Endothelial cell of umbilical vein (primary cell): ENCODE measurements around the gene ACTR1A. TPM values are rescaled to one million over a fixed set of nuclear protein-coding genes. Genes with fewer than 3 reads are reported as not detected.

Experiments used
- BruUV-seq: library from RNA; stranded (reverse); fragments of 400-500 nt; replicated peaks from 2 replicates; lab custom pipeline; 2021; lab: Mats Ljungman, UMichigan
- CTCF ChIA-PET: fragments of 300-600, 350-600 bp; sonication (Branson Sonifier 250); formaldehyde crosslinking; loops from one replicate; lab custom pipeline; 2021; ENCODE audit warnings: antibody characterized with exemption, inconsistent platforms; lab: Charles Lee
- POLR2A ChIA-PET: fragments of 300-600, 350-600 bp; sonication (Branson Sonifier 250); formaldehyde crosslinking; loops from one replicate; lab custom pipeline; 2021; ENCODE audit warnings: antibody characterized with exemption, inconsistent platforms; lab: Charles Lee
- DNase-seq: peaks from one replicate; pipeline ENCODE4 v3.0.0-alpha.2; 2011; ENCODE audit warnings: low read depth, low spot score
- FAIRE-seq: peaks from 2 replicates; lab custom pipeline; 2011; peaks lifted over from hg19 to GRCh38; lab: Jason Lieb, UNC
- H2AFZ ChIP-seq: 2 replicates; pipeline ENCODE4 v1.6.0; 2012; ENCODE audit warnings: low read depth, low read length, control low read depth, inconsistent platforms
- H3K27ac ChIP-seq: 2 replicates; pipeline ENCODE4 v1.5.1; 2011; ENCODE audit warnings: low read depth, mild to moderate bottlenecking, control low read depth, low read length, moderate library complexity; ENCODE audit not compliant: insufficient read depth
- H3K27me3 ChIP-seq, 2 experiments: 2 replicates each; pipeline versions ENCODE4 v1.6.0 to v1.6.1; 2011; ENCODE audit warnings: low read length in 2 of 2, mixed read lengths in 1 of 2; ENCODE audit not compliant: control insufficient read depth in 2 of 2, insufficient read depth in 2 of 2
- H3K36me3 ChIP-seq, 2 experiments: 2 replicates in 1 of 2; 3 replicates in 1 of 2; pipeline ENCODE4 v1.5.1; 2011; ENCODE audit warnings: low read length in 2 of 2, mild to moderate bottlenecking in 1 of 2, moderate library complexity in 1 of 2; ENCODE audit not compliant: control insufficient read depth in 2 of 2, insufficient read depth in 2 of 2; ENCODE audit errors: extremely low read depth in 1 of 2
- H3K4me1 ChIP-seq: 3 replicates; pipeline ENCODE4 v1.5.1; 2011; ENCODE audit warnings: mild to moderate bottlenecking, low read length; ENCODE audit not compliant: control insufficient read depth, insufficient read depth; ENCODE audit errors: extremely low read depth
- H3K4me2 ChIP-seq: 2 replicates; pipeline ENCODE4 v1.6.1; 2011; ENCODE audit warnings: low read length, control low read depth, mixed read lengths; ENCODE audit not compliant: insufficient read depth
- H3K4me3 ChIP-seq, 3 experiments: fragments of 200-600 bp in 1 of 3; sonication (generic), shearing (Covaris generic) in 1 of 3; replicated peaks in 1 of 3; 2 replicates each; pipeline ENCODE4 v1.5.1; 2011 to 2016; ENCODE audit warnings: control low read depth in 3 of 3, low read length in 3 of 3, mild to moderate bottlenecking in 2 of 3, inconsistent platforms in 1 of 3, low read depth in 1 of 3, moderate library complexity in 1 of 3; ENCODE audit not compliant: insufficient read depth in 1 of 3
- H3K79me2 ChIP-seq: 2 replicates; pipeline ENCODE4 v1.6.0; 2012; ENCODE audit warnings: low read length, inconsistent platforms; ENCODE audit not compliant: control insufficient read depth, insufficient read depth
- H3K9ac ChIP-seq: replicated peaks from 2 replicates; pipeline ENCODE3; 2011; ENCODE audit warnings: low read length, control low read depth; ENCODE audit not compliant: insufficient read depth; ENCODE audit errors: extremely low read depth
- H3K9me1 ChIP-seq: replicated peaks from 3 replicates; pipeline ENCODE4 v1.6.0; 2011; ENCODE audit warnings: mild to moderate bottlenecking, low read length; ENCODE audit not compliant: control insufficient read depth, insufficient read depth; ENCODE audit errors: extremely low read depth
- H3K9me3 ChIP-seq: replicated peaks from 2 replicates; pipeline ENCODE4 v1.5.1; 2012; ENCODE audit warnings: low read length, inconsistent platforms; ENCODE audit not compliant: control insufficient read depth, insufficient read depth
- H4K20me1 ChIP-seq: replicated peaks from 2 replicates; pipeline ENCODE3; 2011; ENCODE audit warnings: mild to moderate bottlenecking, low read length; ENCODE audit not compliant: control insufficient read depth, insufficient read depth; ENCODE audit errors: extremely low read depth
- EZH2 ChIP-seq: IDR thresholded peaks from 2 replicates; pipeline ENCODE4 v1.6.1; 2012; ENCODE audit warnings: borderline replicate concordance, low read depth, mild to moderate bottlenecking, moderate library complexity, low read length, inconsistent platforms; ENCODE audit not compliant: severe bottlenecking
- FOS ChIP-seq: IDR thresholded peaks from 2 replicates; pipeline ENCODE4 v1.6.1; 2011; ENCODE audit warnings: mild to moderate bottlenecking, low read length, moderate library complexity, borderline replicate concordance; ENCODE audit not compliant: insufficient read depth
- JUN ChIP-seq: IDR thresholded peaks from 2 replicates; pipeline ENCODE4 v1.6.1; 2011; ENCODE audit warnings: borderline replicate concordance, low read depth; ENCODE audit not compliant: insufficient read length, insufficient read depth
- MAX ChIP-seq: IDR thresholded peaks from 2 replicates; pipeline ENCODE4 v1.6.1; 2011; ENCODE audit not compliant: insufficient read depth, insufficient read length
- MYC ChIP-seq: IDR thresholded peaks from one replicate; pipeline ENCODE4 v1.6.1; 2011; ENCODE audit warnings: mild to moderate bottlenecking, low read depth, low read length
- POLR2A ChIP-seq: IDR thresholded peaks from 2 replicates; pipeline ENCODE4 v1.6.1; 2012; ENCODE audit warnings: low read depth, mild to moderate bottlenecking, control low read depth, low read length
- POLR2AphosphoS5 ChIP-seq: IDR thresholded peaks from 2 replicates; pipeline ENCODE4 v1.6.1; 2012; ENCODE audit warnings: low read depth, mild to moderate bottlenecking, control low read depth, low read length, moderate library complexity; ENCODE audit not compliant: insufficient read depth
- dilution Hi-C: fragments of 300-500 bp; cut with MboI; formaldehyde crosslinking; loops from one replicate; pipeline ENCODE4 v1.15.0; 2019; ENCODE audit warnings: low sequenced_read_pairs; ENCODE audit not compliant: extremely low pct_ligation_motif_present
- intact Hi-C: fragments of 100-400 bp; cut with micrococcal nuclease; formaldehyde crosslinking; loops from one replicate; pipeline ENCODE4 v1.10.0; 2022
- polyA plus RNA-seq, 4 experiments: library from polyadenylated mRNA; depleted of rRNA in 3 of 4; stranded (reverse) in 3 of 4; unstranded in 1 of 4; fragments of >200 nt; gene quantifications; 2 replicates each; pipeline versions ENCODE4 v1.2.1 to v1.2.3, GENCODE V29; 2011 to 2012; ENCODE audit warnings: missing spikeins in 1 of 4
- total RNA-seq: library from RNA; stranded (reverse); gene quantifications from 2 replicates; pipeline ENCODE4 v1.2.3, GENCODE V29; 2021

ACTR1A gene
- total and polyA plus RNA-seq, 2 donors (not counting 3 experiments of a cell fraction or from before 2014, with no cell fraction given) = 155 to 164 TPM

- no peak for FAIRE-seq
- CTCF ChIA-PET = no interaction called here
- BruUV-seq = no TSS peak
These were observed 31.8 kb upstream of the ACTR1A start for GRCh38 chr10:102534333-102534732.

GRCh38 chr10:102527546-102527945, 25.0 kb upstream of the ACTR1A start:
- Histone ChIP-seq H3K4me3 (no peak overlapping the region), H3K9ac (no peak overlapping the region), H3K27me3 (no peaks in the 10 kb centered on the region), H2AFZ (no peak overlapping the region), H3K27ac (no peak overlapping the region), H4K20me1 (no peaks in the 10 kb centered on the region), H3K4me2 (no peak overlapping the region), H3K4me1 (no peaks in the 10 kb centered on the region), H3K9me1 (no peaks in the 10 kb centered on the region), H3K9me3 (no peaks in the 10 kb centered on the region), H3K79me2 (no peaks in the 10 kb centered on the region), H3K36me3 (peaks cover 0 to 7% of the 10 kb centered on the region in 2 experiments)
- FAIRE-seq = no peak
- TF ChIP-seq POLR2AphosphoS5 = no peak
- no peak for TF ChIP-seq MYC
- no peak for DNase-seq
- ChIA-PET CTCF (no interaction called here), POLR2A (no interaction called here)
- no TSS peak for BruUV-seq
- dilution Hi-C loops (no loop called here), intact Hi-C loops (no loop called here)

More at GRCh38 chr10:102534333-102534732, 31.8 kb upstream of the ACTR1A start:
- Histone ChIP-seq H3K4me1 (no peaks in the 10 kb centered on the region), H4K20me1 (no peaks in the 10 kb centered on the region), H3K9ac (no peak overlapping the region), H3K4me2 (no peak overlapping the region), H3K4me3 (no peak overlapping the region), H3K36me3 (peaks cover 0 to 2% of the 10 kb centered on the region in 2 experiments), H2AFZ (no peak overlapping the region), H3K9me1 (no peaks in the 10 kb centered on the region), H3K27ac (no peak overlapping the region), H3K27me3 (no peaks in the 10 kb centered on the region), H3K79me2 (no peaks in the 10 kb centered on the region), H3K9me3 (no peaks in the 10 kb centered on the region)
- no peak for TF ChIP-seq MAX
- no peak for TF ChIP-seq EZH2
- no peak for TF ChIP-seq FOS
- no peak for TF ChIP-seq MYC
- no peak for TF ChIP-seq POLR2AphosphoS5
- no peak for TF ChIP-seq POLR2A
- TF ChIP-seq JUN = no peak
- no peak for DNase-seq
- intact Hi-C loops = no loop called here
- dilution Hi-C loops = no loop called here
- POLR2A ChIA-PET = no interaction called here
